ENCODE results near the gene SLC50A1. TPM values are rescaled to one million over a fixed set of nuclear protein-coding genes. Genes with fewer than 3 reads are reported as not detected.

The SLC50A1 gene
- total and polyA plus RNA-seq, 2 of the 8 experiments (the other 6 are each of a cell fraction or from before 2014, with no cell fraction given): 36.5 to 90.8 TPM

DNA sequence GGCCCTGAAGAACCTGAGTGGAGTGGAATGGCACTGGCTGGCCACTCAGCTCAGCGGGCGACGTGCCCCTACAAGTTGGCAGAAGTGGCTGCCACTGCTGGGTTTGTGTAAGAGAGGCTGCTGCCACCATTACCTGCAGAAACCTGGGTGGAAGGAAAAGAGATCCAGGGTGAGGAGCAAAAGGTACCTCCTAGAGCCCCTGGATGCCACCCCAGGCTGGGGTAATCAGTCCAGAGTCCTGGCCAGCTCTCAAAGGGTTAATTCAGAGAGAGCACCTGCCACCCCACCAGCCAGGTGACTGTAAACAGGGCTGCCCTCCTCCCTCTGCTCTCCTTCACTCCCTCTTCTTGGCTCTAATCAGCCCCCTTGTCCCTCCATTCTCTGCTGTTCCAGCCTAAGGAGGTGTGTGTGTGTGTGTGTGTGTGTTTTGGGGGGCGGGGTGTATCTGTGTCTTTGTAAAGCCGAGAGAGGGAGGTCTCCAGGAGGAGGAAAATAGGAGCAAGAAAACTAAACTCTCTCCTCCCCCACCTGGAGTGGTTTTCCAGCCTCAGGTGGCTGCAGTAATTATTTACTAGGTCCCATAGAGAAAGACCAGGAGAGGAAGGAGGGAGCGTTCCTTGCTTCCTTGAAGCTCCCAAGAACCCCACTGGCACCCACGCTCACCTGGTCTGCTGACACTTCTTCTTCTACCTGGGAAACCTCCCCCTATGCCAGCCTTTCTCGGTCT lies 50.6 kb downstream of the SLC50A1 start:
- no peak overlapping the region for H2BK15ac ChIP-seq (ENCODE audit: low read length)
- H3K4me2 ChIP-seq (ENCODE audit: insufficient read depth in 1 of 2, low read depth in 2 of 2, low read length in 2 of 2): peak overlapping the region; percentile 36 to 54; a peak in 2 of 4 replicates
- peak overlapping the region; percentile 48; the same call in 1 of the 2 replicates for H2BK20ac ChIP-seq (ENCODE audit: low read length)
- FAIRE-seq (no peak), DNase-seq (ENCODE audit: low read depth in 1 of 2, low spot score in 2 of 2) (peak in 1 of 2 experiments; percentile 58)
- H3K79me2 ChIP-seq (ENCODE audit: control insufficient read depth in 1 of 2, insufficient read depth in 2 of 2, low read length in 2 of 2): no peaks in the 10 kb centered on the region
- H3K23ac ChIP-seq (ENCODE audit: insufficient read length): no peak overlapping the region
- no peak overlapping the region for H4K5ac ChIP-seq (ENCODE audit: insufficient read length, low read depth, low read length)
- H3K9me3 ChIP-seq (ENCODE audit: insufficient read depth in 2 of 2, low read depth in 1 of 2, low read length in 1 of 2): no peaks in the 10 kb centered on the region
- H2AFZ ChIP-seq (ENCODE audit: low read length): no peak overlapping the region
- H3K14ac ChIP-seq (ENCODE audit: insufficient read length): no peak overlapping the region
- no peaks in the 10 kb centered on the region for H4K20me1 ChIP-seq (replicated peaks in 1 of 2; ENCODE audit: control insufficient read depth in 1 of 2, insufficient read depth in 2 of 2, low read length in 2 of 2)
- H3K4me3 ChIP-seq (ENCODE audit: extremely low read depth in 1 of 4, insufficient read depth in 2 of 4, low read depth in 3 of 4, low read length in 4 of 4): peak overlapping the region in 1 of 4 experiments; percentile 10; a peak in 2 of 8 replicates
- peak overlapping the region; percentile 71 for H3K18ac ChIP-seq (ENCODE audit: extremely low read depth, low read length)
- no peaks in the 10 kb centered on the region for H3K27me3 ChIP-seq (replicated peaks in 1 of 4; ENCODE audit: control insufficient read depth in 3 of 4, extremely low read depth in 1 of 4, insufficient read depth in 3 of 4, low read length in 3 of 4)
- H3K27ac ChIP-seq (ENCODE audit: low read depth, low read length): no peak overlapping the region; the same call in 1 of the 2 replicates
- H3K9ac ChIP-seq (replicated peaks in 1 of 4; ENCODE audit: extremely low read depth in 1 of 4, low read depth in 3 of 4, low read length in 3 of 4): no peak overlapping the region; a peak in 2 of 7 replicates
- no peak overlapping the region for H2BK120ac ChIP-seq (replicated peaks; ENCODE audit: low read depth, low read length)
- H3K23me2 ChIP-seq (ENCODE audit: low read depth, low read length): no peaks in the 10 kb centered on the region; the same call in 1 of the 2 replicates
- H4K91ac ChIP-seq (replicated peaks; ENCODE audit: insufficient read length, low read length): no peak overlapping the region
- no peak overlapping the region for H3K56ac ChIP-seq (replicated peaks; ENCODE audit: insufficient read length, low read depth, low read length)
- TF ChIP-seq BACH1 (IDR thresholded peaks at IDR 0.05; ENCODE audit: low read length) (no peak), JUN (IDR thresholded peaks at IDR 0.05; ENCODE audit: low read depth, low read length) (no peak), SIN3A (conservative IDR thresholded peaks at IDR 0.05 in 1 of 2, IDR thresholded peaks at IDR 0.05 in 1 of 2; ENCODE audit: low read depth in 1 of 2, low read length in 2 of 2) (0 out of 4 replicates have a peak, but pooled peaks of 1 of the 2 experiments have one; percentile 52), TAF7 (optimal IDR thresholded peaks at IDR 0.05; ENCODE audit: borderline replicate concordance, low read depth, low read length) (no peak)
- no peaks in the 10 kb centered on the region for H3K79me1 ChIP-seq (ENCODE audit: low read depth, low read length)
- H4K8ac ChIP-seq (ENCODE audit: extremely low read depth, insufficient read depth, low read length): no peak overlapping the region
- 0 out of 2 replicates have a peak overlapping the region, but pooled peaks have one; percentile 7 for H2BK5ac ChIP-seq (ENCODE audit: low read depth, low read length)
- peaks cover 0 to 12% (median 6%) of the 10 kb centered on the region in 4 experiments; a peak in 5 of 8 replicates for H3K36me3 ChIP-seq (ENCODE audit: control insufficient read depth in 2 of 4, insufficient read depth in 4 of 4, low read length in 3 of 4)
- H3K4me1 ChIP-seq (replicated peaks in 1 of 4; ENCODE audit: control insufficient read depth in 3 of 4, insufficient read depth in 4 of 4, low read length in 3 of 4): peaks cover 4 to 20% (median 11%) of the 10 kb centered on the region in 4 experiments
- H2BK12ac ChIP-seq (ENCODE audit: low read depth, low read length): peak overlapping the region; percentile 39; the same call in 1 of the 2 replicates
- H3K4ac ChIP-seq (replicated peaks; ENCODE audit: insufficient read length, low read depth, low read length): no peak overlapping the region
- POLR2A ChIA-PET (ENCODE audit: partially characterized antibody): interaction anchor here (0.8 to 20.5 kb wide), 7 partner anchors 8 to 216 kb away, joined by 3 to 512 read pairs (median 3); partner anchors contain the start of genes KRTCAP2, MTX1, SHC1 and THBS3
- WGBS, 2 experiments (ENCODE audit: extremely low coverage in 1 of 2, insufficient coverage in 1 of 2, insufficient read length in 1 of 2, insufficient replicate concordance in 2 of 2, low coverage in 1 of 2, low lambda C conversion rate in 2 of 2, missing lambda C conversion rate in 1 of 2): 73% methylated on average over 8 of the region's 8 CpGs; no CpG with 5 or more reads in 1 of the 2 experiments
- CTCF ChIA-PET (ENCODE audit: partially characterized antibody): interaction anchor here (0.7 to 6.1 kb wide), 7 partner anchors 8 to 142 kb away, joined by 3 to 38 read pairs (median 5); partner anchors contain the start of gene KRTCAP2
- peak overlapping the region; percentile 39; the same call in 1 of the 2 replicates for H2AK5ac ChIP-seq (ENCODE audit: low read depth, low read length)
